Measurements from ENCODE around the gene ASCL5. TPM values are rescaled to one million over a fixed set of nuclear protein-coding genes. Genes with fewer than 3 reads are reported as not detected.

ASCL5 gene
- total and polyA plus RNA-seq, 9 of the 15 experiments (the other 6 are each of a cell fraction or from before 2014, with no cell fraction given) = 0.09 TPM; not detected in 8

- Histone ChIP-seq H3K9me1 (ENCODE audit: control insufficient read depth, insufficient read depth, low read length) (peaks cover 2% of the 10 kb centered on the region), H3K79me2 (ENCODE audit: control insufficient read depth, insufficient read depth, low read length) (no peaks in the 10 kb centered on the region), H3K4me1 (replicated peaks in 1 of 2; ENCODE audit: control insufficient read depth in 2 of 2, insufficient read depth in 2 of 2, low read length in 2 of 2) (no peaks in the 10 kb centered on the region), H4K20me1 (replicated peaks; ENCODE audit: control insufficient read depth, insufficient read depth, low read length) (peaks cover 23% of the 10 kb centered on the region), H3K27ac (ENCODE audit: extremely low read depth, low read depth, low read length) (no peak overlapping the region), H3K9ac (ENCODE audit: insufficient read depth in 1 of 2, low read depth in 2 of 2, low read length in 2 of 2) (no peak overlapping the region), H3K4me3 (no peak overlapping the region), H2AFZ (ENCODE audit: low read depth, low read length) (no peak overlapping the region), H3K4me2 (ENCODE audit: insufficient read depth, low read length) (no peak overlapping the region), H3K27me3 (ENCODE audit: control insufficient read depth in 2 of 2, insufficient read depth in 2 of 2, low read length in 2 of 2) (peaks cover 74 to 84% of the 10 kb centered on the region in 2 experiments), H3K9me3 (replicated peaks; ENCODE audit: control insufficient read depth, insufficient read depth, low read depth, low read length) (no peaks in the 10 kb centered on the region), H3K36me3 (ENCODE audit: control insufficient read depth, insufficient read depth, low read length) (no peaks in the 10 kb centered on the region)
- FAIRE-seq (no peak), DNase-seq (ENCODE audit: extremely low read depth in 1 of 4, low spot score in 3 of 4) (no peak), ATAC-seq (peak; percentile 41)
- POLR2A ChIA-PET = interaction anchor here (0.8 kb wide), 1 partner anchor 116 kb away, joined by 3 read pairs; no protein-coding TSS in a partner anchor
- BruUV-seq (replicated peaks) = no TSS peak
- WGBS (ENCODE audit: insufficient coverage, low coverage, missing lambda C conversion rate) = 2% methylated on average over 3 of the region's 3 CpGs
- intact Hi-C loops (cut with micrococcal nuclease) (no loop called here), in situ Hi-C loops (cut with MboI) (no loop called here)
- TF ChIP-seq RAD21 (CRISPR knock-in tag; conservative IDR thresholded peaks at IDR 0.05 in 1 of 2, IDR thresholded peaks at IDR 0.05 in 1 of 2) = peak in 1 of 2 experiments; percentile 32; a peak in 1 of 4 replicates
- TF ChIP-seq ZNF354B (CRISPR knock-in tag; IDR thresholded peaks at IDR 0.05) = no peak
- TF ChIP-seq TOE1 (IDR thresholded peaks at IDR 0.05; ENCODE audit: borderline replicate concordance) = no peak
- TF ChIP-seq TOE1 (CRISPR knock-in tag; IDR thresholded peaks at IDR 0.05; ENCODE audit: borderline replicate concordance, low read depth) = no peak
- no peak for TF ChIP-seq ZFP30 (CRISPR knock-in tag; IDR thresholded peaks at IDR 0.05; ENCODE audit: borderline replicate concordance)
- TF ChIP-seq, protein P1, sequence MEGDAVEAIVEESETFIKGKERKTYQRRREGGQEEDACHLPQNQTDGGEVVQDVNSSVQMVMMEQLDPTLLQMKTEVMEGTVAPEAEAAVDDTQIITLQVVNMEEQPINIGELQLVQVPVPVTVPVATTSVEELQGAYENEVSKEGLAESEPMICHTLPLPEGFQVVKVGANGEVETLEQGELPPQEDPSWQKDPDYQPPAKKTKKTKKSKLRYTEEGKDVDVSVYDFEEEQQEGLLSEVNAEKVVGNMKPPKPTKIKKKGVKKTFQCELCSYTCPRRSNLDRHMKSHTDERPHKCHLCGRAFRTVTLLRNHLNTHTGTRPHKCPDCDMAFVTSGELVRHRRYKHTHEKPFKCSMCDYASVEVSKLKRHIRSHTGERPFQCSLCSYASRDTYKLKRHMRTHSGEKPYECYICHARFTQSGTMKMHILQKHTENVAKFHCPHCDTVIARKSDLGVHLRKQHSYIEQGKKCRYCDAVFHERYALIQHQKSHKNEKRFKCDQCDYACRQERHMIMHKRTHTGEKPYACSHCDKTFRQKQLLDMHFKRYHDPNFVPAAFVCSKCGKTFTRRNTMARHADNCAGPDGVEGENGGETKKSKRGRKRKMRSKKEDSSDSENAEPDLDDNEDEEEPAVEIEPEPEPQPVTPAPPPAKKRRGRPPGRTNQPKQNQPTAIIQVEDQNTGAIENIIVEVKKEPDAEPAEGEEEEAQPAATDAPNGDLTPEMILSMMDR (IDR thresholded peaks at IDR 0.05 in 2 of 3, conservative IDR thresholded peaks at IDR 0.05 in 1 of 3; ENCODE audit: insufficient read depth in 2 of 3, low read depth in 1 of 3, low read length in 3 of 3) = 0 out of 6 replicates have a peak, but pooled peaks of 1 of the 3 experiments have one; percentile 10
- TF ChIP-seq, protein P2, sequence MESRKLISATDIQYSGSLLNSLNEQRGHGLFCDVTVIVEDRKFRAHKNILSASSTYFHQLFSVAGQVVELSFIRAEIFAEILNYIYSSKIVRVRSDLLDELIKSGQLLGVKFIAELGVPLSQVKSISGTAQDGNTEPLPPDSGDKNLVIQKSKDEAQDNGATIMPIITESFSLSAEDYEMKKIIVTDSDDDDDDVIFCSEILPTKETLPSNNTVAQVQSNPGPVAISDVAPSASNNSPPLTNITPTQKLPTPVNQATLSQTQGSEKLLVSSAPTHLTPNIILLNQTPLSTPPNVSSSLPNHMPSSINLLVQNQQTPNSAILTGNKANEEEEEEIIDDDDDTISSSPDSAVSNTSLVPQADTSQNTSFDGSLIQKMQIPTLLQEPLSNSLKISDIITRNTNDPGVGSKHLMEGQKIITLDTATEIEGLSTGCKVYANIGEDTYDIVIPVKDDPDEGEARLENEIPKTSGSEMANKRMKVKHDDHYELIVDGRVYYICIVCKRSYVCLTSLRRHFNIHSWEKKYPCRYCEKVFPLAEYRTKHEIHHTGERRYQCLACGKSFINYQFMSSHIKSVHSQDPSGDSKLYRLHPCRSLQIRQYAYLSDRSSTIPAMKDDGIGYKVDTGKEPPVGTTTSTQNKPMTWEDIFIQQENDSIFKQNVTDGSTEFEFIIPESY (CRISPR knock-in tag; IDR thresholded peaks at IDR 0.05) = no peak
- no peak for TF ChIP-seq SMAD1 (IDR thresholded peaks at IDR 0.05; ENCODE audit: low read depth, low read length, partially characterized antibody)
- CTCF ChIA-PET (ENCODE audit: low intra/inter-chr PET ratio) = no interaction called here
These were observed 57.3 kb downstream of the ASCL5 start for GRCh38 chr1:201069636-201070035.

Data from K562 (cell line).